ENCODE results near the gene WDFY4.

WDFY4 gene

GRCh38 chr10:49029666-49030065 is 345.0 kb downstream of the WDFY4 start:
- Mint-ChIP-seq H3K36me3 (no peaks in the 10 kb centered on the region), H3K4me3 (no peak overlapping the region), H3K9me3 (no peaks in the 10 kb centered on the region), H3K4me1 (no peaks in the 10 kb centered on the region), H3K27ac (no peak overlapping the region)
- ATAC-seq (peak; percentile 8), DNase-seq (ENCODE audit: low spot score in 2 of 2) (no peak)
